ENCODE measurements around the gene MLLT10. TPM values are rescaled to one million over a fixed set of nuclear protein-coding genes. Genes with fewer than 3 reads are reported as not detected.

MLLT10 gene
- total RNA-seq, 1 experiment from 2014 or later: 45.2 TPM

DNA sequence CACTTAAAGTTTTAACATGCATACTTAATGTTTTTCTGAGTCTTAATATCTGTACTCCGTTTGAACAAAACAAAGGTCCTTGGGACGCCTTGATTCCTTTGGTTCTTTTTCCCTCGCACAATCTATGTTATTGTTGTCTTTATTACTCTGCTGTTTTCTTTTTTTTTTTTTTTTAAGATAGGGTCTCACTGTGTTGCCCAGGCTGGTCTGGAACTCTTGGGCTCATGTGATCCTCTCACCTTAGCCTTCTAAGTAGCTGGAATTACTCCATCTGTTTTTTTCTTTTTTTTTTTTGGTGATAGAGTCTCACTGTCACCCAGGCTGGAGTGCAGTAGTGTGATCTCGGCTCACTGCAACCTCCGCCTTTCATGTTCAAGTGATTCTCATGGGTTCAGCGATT lies 13.2 kb downstream of the MLLT10 start:
- Histone ChIP-seq H3K4me2 (ENCODE audit: low read length) (no peak overlapping the region), H3K9ac (ENCODE audit: low read length) (no peak overlapping the region), H3K79me2 (ENCODE audit: insufficient read depth, low read length) (peaks cover 94% of the 10 kb centered on the region), H3K4me3 (replicated peaks in 1 of 2; ENCODE audit: low read depth in 1 of 2, low read length in 2 of 2) (no peak overlapping the region), H3K27me3 (ENCODE audit: insufficient read depth, low read length) (no peaks in the 10 kb centered on the region), H3K4me1 (ENCODE audit: control insufficient read depth in 1 of 2, insufficient read depth in 2 of 2, low read length in 2 of 2) (no peaks in the 10 kb centered on the region), H3K27ac (ENCODE audit: low read depth, low read length) (no peak overlapping the region), H3K9me2 (ENCODE audit: insufficient read depth) (no peaks in the 10 kb centered on the region), H4K20me1 (ENCODE audit: insufficient read depth) (peaks cover 4% of the 10 kb centered on the region; the same call in 1 of the 2 replicates), H2AFZ (ENCODE audit: low read depth, low read length, poor library complexity, severe bottlenecking) (no peak overlapping the region), H3K36me3 (ENCODE audit: control insufficient read depth in 1 of 2, insufficient read depth in 2 of 2, low read length in 2 of 2) (peaks cover 45 to 50% of the 10 kb centered on the region in 2 experiments), H3K9me3 (ENCODE audit: control insufficient read depth in 1 of 2, insufficient read depth in 1 of 2, low read depth in 1 of 2, low read length in 2 of 2) (no peaks in the 10 kb centered on the region)
- CTCF ChIA-PET: no interaction called here
- intact Hi-C loops (cut with micrococcal nuclease): no loop called here
- DNase-seq (ENCODE audit: low read depth, low spot score): no peak
- TF ChIP-seq SRF (IDR thresholded peaks at IDR 0.05; ENCODE audit: low read depth) (no peak), CBX3 (IDR thresholded peaks at IDR 0.05; ENCODE audit: low read depth) (no peak), CEBPB (IDR thresholded peaks at IDR 0.05; ENCODE audit: low read depth) (no peak), REST (IDR thresholded peaks at IDR 0.05; ENCODE audit: low read depth) (no peak), TCF7L2 (IDR thresholded peaks at IDR 0.05; ENCODE audit: borderline replicate concordance, extremely low read depth, insufficient read depth, insufficient read length) (no peak), POLR2A (IDR thresholded peaks at IDR 0.05; ENCODE audit: borderline replicate concordance, extremely low read depth, insufficient read depth, insufficient read length) (no peak), EZH2 (IDR thresholded peaks at IDR 0.05) (no peak), SP1 (IDR thresholded peaks at IDR 0.05; ENCODE audit: low read depth) (no peak), SIN3A (IDR thresholded peaks at IDR 0.05; ENCODE audit: low read depth) (no peak), ZFX (IDR thresholded peaks at IDR 0.05) (no peak), POLR2AphosphoS5 (IDR thresholded peaks at IDR 0.05; ENCODE audit: low read depth, low read length) (no peak), YY1 (IDR thresholded peaks at IDR 0.05; ENCODE audit: extremely low read depth, insufficient replicate concordance, low read depth, low read length) (no peak), MAX (IDR thresholded peaks at IDR 0.05) (no peak)
- TF ChIP-seq, protein P1, sequence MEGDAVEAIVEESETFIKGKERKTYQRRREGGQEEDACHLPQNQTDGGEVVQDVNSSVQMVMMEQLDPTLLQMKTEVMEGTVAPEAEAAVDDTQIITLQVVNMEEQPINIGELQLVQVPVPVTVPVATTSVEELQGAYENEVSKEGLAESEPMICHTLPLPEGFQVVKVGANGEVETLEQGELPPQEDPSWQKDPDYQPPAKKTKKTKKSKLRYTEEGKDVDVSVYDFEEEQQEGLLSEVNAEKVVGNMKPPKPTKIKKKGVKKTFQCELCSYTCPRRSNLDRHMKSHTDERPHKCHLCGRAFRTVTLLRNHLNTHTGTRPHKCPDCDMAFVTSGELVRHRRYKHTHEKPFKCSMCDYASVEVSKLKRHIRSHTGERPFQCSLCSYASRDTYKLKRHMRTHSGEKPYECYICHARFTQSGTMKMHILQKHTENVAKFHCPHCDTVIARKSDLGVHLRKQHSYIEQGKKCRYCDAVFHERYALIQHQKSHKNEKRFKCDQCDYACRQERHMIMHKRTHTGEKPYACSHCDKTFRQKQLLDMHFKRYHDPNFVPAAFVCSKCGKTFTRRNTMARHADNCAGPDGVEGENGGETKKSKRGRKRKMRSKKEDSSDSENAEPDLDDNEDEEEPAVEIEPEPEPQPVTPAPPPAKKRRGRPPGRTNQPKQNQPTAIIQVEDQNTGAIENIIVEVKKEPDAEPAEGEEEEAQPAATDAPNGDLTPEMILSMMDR (IDR thresholded peaks at IDR 0.05 in 2 of 3, conservative IDR thresholded peaks at IDR 0.05 in 1 of 3; ENCODE audit: borderline replicate concordance in 1 of 3, insufficient read depth in 1 of 3, low read depth in 2 of 3, low read length in 2 of 3): no peak
- TF ChIP-seq, protein P2, sequence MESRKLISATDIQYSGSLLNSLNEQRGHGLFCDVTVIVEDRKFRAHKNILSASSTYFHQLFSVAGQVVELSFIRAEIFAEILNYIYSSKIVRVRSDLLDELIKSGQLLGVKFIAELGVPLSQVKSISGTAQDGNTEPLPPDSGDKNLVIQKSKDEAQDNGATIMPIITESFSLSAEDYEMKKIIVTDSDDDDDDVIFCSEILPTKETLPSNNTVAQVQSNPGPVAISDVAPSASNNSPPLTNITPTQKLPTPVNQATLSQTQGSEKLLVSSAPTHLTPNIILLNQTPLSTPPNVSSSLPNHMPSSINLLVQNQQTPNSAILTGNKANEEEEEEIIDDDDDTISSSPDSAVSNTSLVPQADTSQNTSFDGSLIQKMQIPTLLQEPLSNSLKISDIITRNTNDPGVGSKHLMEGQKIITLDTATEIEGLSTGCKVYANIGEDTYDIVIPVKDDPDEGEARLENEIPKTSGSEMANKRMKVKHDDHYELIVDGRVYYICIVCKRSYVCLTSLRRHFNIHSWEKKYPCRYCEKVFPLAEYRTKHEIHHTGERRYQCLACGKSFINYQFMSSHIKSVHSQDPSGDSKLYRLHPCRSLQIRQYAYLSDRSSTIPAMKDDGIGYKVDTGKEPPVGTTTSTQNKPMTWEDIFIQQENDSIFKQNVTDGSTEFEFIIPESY (IDR thresholded peaks at IDR 0.05; ENCODE audit: extremely low read depth, insufficient replicate concordance, low read length): no peak
- BruUV-seq (replicated peaks): no TSS peak
- POLR2A ChIA-PET: no interaction called here
- no peak for ATAC-seq
- RAD21 ChIA-PET (ENCODE audit: low non-redundant PET in 1 of 2, low total read pairs in 2 of 2, uncharacterized antibody in 2 of 2, unreplicated experiment in 2 of 2): no interaction called here
